NCI-H82 treated with DMSO at 0.1 percent for 48 hours (cell line): ENCODE results near the gene FBXL19.
"Not testable (repeated sequence)": the region's sequence is repeated elsewhere in the genome, so short reads cannot be mapped to it uniquely, and the experiment has no call there.

ENCODE experiments used
- DNase-seq: peaks from one replicate; lab custom pipeline; 2025; ENCODE audit not compliant: unreplicated experiment; lab: John Stamatoyannopoulos, UW

Gene FBXL19

GRCh38 chr16:30923554-30924075 is at the start of gene FBXL19:
TSS of gene FBXL19 (plus strand) at chr16:30923572. CDS start at chr16:30925755, 2,183 bp downstream.
- DNase-seq = no peak

GRCh38 chr16:30874244-30874820 is 49.0 kb upstream of the FBXL19 start:
- peak; percentile 60 for DNase-seq

GRCh38 chr16:30874821-30875717 is 48.3 kb upstream of the FBXL19 start:
- DNase-seq = peak; percentile 61

- no peak for DNase-seq
Measured at GRCh38 chr16:30875871-30876801, 47.2 kb upstream of the FBXL19 start.

- no peak for DNase-seq
Measured at GRCh38 chr16:30876867-30877266, 46.5 kb upstream of the FBXL19 start.

- no peak for DNase-seq
Measured at GRCh38 chr16:30882429-30883310, 40.7 kb upstream of the FBXL19 start.

- DNase-seq = no peak
Measured at GRCh38 chr16:30884760-30885159, 38.6 kb upstream of the FBXL19 start.

GRCh38 chr16:30885196-30885595 is 38.2 kb upstream of the FBXL19 start:
- no peak for DNase-seq

GRCh38 chr16:30886145-30886544 is 37.2 kb upstream of the FBXL19 start:
- no peak for DNase-seq

GRCh38 chr16:30887927-30888326 is 35.4 kb upstream of the FBXL19 start:
- DNase-seq = no peak

- DNase-seq = no peak
Measured at GRCh38 chr16:30888856-30889499, 34.4 kb upstream of the FBXL19 start.

GRCh38 chr16:30889721-30890120 is 33.7 kb upstream of the FBXL19 start:
- no peak for DNase-seq

- not testable (repeated sequence) for DNase-seq
Measured at GRCh38 chr16:30891043-30891823, 32.1 kb upstream of the FBXL19 start.

- DNase-seq = no peak
Measured at GRCh38 chr16:30892670-30893416, 30.5 kb upstream of the FBXL19 start.

- no peak for DNase-seq
Measured at GRCh38 chr16:30893417-30893743, 30.0 kb upstream of the FBXL19 start.

- DNase-seq = peak; percentile 55
Measured at GRCh38 chr16:30893744-30894539, 29.4 kb upstream of the FBXL19 start, which contains the start of gene BCL7C. TSS of gene BCL7C (minus strand) at chr16:30894077. CDS start at chr16:30893944, 133 bp downstream.
